HS-27A (cell line): ENCODE data around the gene HES2.
"Not testable (repeated sequence)": the region's sequence is repeated elsewhere in the genome, so short reads cannot be mapped to it uniquely, and the experiment has no call there.

Experiments
- DNase-seq: peaks from one replicate; pipeline ENCODE4 v3.0.0-alpha.2; 2012; ENCODE audit warnings: low read depth, missing footprints

Gene HES2

DNA sequence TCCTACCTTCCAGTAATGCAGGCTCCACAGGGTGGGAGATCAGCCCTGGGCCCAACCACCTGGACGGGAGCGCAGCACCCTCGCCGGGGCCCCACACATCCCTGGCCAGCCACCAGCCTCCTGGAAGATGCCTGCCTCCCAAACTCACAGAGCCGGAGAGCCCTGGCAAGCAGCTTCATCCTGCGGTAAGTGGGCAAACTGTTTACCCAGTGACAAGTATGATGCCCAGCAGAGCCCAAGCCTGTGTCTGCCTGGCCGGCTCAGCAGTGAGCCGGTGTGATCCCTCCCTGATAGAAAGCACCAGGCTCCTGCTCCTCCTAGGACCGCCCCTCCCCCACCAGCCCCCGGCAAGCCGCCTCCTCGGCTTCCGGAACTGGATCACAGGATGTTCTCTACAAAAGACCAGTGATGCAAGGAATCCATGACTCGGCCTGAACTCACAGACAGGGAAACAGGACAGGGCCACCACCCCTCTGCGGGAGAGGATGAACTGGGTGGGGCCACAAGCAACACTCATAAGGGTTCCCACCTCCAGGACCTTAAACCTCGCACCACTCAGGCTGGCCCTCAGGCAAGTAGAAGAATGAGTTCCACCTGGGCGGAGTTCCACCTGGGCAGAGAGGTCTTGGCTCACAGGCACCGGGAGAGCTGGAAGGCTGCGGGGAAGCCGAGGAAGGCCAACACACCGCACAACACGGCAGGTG, 34.1 kb downstream of the HES2 start:
- no peak for DNase-seq

DNA sequence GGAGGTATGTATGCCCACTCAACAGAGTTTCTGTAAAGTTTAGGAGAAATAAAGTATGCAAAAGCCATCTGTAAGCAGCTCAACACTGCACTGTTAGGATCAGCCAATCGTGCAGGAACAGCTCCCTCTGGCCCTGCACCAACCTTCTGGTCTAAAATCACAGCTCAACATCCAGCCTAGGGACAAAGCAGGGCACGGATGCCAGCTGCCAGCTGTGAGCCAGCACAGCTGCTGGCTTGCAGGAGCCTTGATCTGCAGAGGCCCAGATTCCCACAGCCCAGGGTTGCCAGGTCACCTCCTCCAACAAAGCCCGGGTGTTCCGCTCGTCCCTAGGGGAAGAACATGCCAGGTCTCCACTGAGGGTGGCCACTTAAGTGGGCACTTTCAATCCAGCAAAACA, 34.8 kb downstream of the HES2 start:
- DNase-seq: no peak

DNA sequence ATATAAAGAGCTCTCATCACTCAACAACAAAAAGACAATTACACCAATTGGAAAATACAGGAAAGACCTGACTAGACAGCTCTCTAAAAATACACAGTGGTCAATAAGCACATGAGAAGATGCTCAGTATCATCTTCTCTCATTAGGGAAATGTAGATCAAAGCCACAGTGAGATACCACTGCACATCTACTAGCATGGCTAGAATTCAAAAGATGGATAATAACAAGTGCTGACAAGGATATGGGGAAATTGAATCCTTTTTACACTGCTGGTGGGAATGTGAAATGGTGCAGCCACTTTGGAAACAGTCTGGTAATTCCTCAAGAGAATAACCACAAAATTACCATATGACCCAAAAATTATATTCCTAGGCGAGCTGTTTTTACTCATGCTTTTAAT, 35.6 kb downstream of the HES2 start:
- DNase-seq: no peak

DNA sequence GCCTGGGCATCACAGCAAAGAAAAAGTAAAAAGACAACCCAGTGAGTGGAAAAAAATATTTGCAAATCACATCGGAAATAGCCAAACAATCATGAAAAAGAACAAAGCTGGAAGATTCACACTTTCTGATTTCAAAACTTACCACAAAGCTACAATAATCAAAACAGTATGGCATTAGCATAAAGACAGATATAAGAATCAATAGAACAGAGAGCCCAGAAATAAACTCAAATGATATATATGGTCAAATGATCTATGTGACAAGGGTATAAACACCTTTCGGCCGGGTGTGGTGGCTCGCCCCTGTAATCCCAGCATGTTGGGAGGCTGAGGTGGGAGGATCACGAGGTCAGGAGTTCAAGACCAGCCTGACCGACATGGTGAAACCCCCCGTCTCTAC, 39.7 kb downstream of the HES2 start:
- DNase-seq: no peak

DNA sequence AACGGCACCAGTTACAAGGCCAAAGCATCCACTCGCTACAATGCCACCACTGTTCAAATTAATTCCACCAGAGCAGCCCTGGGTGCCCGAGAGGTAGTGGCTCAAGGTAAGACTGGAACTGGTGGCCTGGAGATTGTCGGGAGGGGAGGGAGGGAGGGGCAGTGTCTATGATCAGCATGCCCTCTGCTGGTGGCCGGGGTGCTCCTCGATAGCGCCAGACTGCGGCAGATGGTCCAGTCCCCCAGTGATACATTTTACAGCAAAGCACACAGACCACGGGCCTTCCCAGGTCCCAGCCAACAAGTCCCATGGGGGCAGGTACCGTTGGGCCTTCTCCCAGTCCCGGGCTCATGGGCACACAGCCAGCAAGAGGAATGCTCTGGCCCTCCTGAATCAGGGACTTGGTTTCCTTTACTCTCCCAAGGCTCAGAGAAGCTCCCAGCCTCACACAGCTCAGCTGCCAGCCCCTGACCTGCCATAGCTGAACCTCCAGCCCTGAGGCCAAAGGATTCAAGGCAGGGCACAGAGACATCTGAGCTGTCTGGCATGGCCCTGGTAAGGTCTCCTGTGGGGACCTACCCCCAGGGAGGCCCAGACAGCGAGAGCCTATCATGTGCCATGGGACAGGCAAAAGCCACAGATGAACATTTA, 41.5 kb downstream of the HES2 start:
- DNase-seq: no peak

DNA sequence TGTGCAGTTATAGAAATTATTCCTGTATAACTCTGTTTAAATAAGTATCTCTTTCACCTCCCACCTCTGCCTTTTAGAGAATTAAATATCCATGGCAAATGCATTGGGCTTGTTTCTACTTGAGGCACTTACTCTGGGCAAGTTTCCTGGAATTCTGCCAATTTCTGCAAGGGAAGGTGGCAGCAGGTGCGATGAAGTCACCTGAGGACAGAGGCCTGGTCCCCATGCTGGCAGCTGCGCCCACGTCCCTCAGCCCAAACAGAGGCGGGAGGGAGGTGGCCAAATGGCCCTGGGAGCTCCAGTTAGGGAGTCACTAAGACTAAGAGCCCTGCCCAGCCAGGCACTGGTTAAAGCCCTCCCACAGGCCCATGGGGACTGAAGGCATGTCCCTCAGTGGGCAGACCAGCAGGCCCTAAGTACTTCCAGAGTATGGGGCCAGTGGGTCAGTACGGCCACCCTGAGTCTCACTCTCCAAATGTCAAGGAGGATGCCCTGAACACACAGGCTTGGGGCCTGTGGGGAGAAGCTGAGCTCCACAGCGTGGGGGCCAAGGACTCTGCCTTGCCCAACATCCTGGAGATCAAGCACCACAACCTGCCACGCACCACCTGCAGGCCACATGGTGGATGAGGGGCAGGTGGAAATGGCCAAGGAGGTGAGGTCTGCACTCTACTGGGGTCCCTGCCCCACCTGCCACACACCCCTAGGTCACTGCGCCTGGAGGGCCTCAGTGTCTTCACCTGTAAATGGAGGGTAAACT, 45.6 kb downstream of the HES2 start:
- no peak for DNase-seq

DNA sequence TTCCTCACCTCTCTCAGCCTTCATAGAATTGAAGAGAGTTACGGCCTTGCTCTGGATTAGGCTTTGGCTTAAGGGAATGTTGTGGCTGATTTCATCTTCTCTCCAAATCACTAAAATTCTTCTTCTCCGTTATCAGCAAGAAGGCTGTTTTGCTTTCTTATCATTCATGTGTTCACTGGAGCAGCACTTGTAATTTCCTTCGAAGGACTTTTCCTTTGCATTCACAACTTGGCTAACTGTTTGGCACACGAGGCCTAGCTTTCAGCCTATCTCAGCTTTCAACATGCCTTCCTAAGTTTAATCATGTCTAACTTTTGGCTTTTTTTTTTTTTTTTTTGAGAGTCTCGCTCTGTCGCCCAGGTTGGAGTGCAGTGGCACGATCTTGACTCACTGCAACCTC, 47.5 kb downstream of the HES2 start:
- not testable (repeated sequence) for DNase-seq

DNA sequence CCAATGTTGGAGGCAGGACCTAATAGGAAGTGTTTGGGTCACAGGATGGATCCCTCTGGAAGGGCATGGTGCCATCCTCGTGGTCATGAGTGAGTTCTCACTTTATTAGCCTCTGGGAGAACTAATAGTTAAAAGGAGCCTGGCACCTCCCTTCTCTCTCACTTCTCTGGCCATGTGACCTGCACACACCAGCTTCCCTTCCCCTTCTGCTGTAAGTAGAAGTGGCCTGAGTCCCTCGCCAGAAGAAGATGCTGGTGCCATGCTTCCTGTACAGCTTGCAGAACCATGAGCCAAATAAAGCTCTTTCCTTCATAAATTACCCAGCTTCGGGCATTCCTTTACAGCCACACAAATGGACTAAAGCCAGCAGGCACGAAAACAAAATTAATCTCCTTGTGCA, 49.7 kb downstream of the HES2 start:
- DNase-seq: no peak

DNA sequence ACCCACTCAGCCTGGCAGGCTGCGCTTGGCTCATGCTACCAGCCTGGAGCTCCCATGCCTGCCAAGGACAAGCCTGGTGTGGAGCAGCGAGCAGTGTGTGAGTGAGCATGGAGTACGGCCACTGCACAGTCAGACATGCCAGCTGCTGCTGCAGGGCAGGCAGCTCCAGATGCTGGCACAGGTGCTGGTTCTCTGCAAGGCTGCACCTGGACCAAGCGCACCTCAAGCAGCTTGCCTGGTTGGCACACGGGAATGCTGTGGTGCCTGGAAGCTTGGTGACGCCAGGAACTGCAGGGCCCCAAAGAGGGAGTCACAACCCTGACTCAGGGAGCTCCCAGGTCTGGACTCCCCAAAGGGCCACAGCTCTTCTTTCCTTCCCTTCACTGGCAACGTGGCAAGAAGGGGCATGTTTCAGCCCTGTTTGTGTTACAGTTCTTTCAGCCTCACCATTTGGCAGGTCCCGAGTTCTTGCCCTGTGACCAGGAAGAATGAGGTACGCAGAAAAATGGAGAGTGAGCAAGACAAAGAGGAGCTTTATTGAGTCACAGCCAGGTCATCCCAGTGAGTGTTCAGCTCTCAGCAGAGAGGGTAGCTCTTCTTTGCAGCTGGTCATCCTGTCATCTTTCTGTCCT, 52.2 kb downstream of the HES2 start:
- DNase-seq: no peak

DNA sequence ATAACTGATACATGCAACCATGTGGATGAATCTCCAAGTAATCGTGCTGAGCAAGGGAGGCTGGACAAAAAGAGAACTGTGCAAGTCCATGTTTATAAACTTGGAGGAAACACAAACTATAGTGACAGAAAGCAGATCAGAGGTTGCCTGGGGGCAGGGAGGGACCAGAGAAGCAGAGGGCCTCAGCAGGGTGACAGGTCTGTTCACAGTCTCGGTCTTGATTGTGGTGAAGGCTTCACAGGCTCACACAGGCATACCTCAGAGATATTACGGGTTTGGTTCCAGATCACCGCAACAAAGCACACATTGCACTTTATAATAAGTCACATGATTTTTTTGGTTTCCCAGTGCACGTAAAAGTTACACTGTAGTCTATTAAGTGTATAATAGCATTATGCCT, 54.7 kb downstream of the HES2 start:
- DNase-seq: no peak

DNA sequence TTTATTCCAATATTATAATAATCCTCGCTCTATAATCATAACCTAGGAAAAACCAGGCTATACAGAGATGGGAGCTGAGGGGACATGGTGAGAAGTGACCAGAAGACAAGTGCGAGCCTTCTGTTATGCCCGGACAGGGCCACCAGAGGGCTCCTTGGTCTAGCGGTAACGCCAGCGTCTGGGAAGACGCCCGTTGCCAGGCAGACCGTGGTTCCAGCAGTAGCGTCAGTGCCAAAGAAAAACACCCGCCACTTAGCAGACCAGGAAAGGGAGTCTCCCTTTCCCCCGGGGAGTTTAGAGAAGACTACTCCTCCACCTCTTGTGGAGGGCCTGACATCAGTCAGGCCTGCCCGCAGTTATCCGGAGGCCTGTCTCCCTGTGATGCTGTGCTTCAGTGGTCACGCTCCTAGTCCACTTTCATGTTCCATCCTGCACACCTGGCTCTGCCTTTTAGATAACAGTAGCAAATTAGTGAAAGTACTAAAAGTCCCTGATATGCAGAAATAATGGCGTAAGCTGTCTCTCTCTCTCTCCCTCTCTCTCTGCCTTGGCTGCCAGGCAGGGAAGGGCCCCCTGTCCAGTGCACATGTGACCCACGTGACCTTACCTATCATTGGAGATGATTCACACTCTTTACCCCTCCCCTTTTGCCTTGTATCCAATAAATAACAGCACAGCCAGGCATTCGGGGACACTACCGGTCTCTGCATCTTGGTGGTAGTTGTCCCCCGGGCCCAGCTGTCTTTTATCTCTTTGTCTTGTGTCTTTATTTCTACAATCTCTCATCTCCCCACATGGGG, 56.4 kb downstream of the HES2 start:
- not testable (repeated sequence) for DNase-seq
